T-cell (primary cell): ENCODE results near the gene NDST4. TPM values are rescaled to one million over a fixed set of nuclear protein-coding genes. Genes with fewer than 3 reads are reported as not detected.
"Not testable (repeated sequence)": the region's sequence is repeated elsewhere in the genome, so short reads cannot be mapped to it uniquely, and the experiment has no call there.

ENCODE experiments used
- ATAC-seq, 4 experiments: fragments of 200-7000 bp in 3 of 4; fragments of 150-1000 bp in 1 of 4; cut with Tn5 transposase; replicated peaks in 1 of 4; 1 replicate in 3 of 4; 2 replicates in 1 of 4; pipeline ENCODE4 v1.10.0; 2021; ENCODE audit warnings: moderate library complexity in 3 of 4, mild to moderate bottlenecking in 2 of 4, moderate number of reproducible peaks in 1 of 4
- CTCF ChIA-PET, 2 donors: fragments of 300-600 bp; sonication (Branson Sonifier 250); formaldehyde crosslinking; loops; one replicate each; lab custom pipeline; 2022; ENCODE audit warnings: antibody characterized with exemption in 2 of 2; lab: Charles Lee
- POLR2A ChIA-PET, 2 donors: fragments of 300-600 bp; sonication (Branson Sonifier 250); formaldehyde crosslinking; loops; one replicate each; lab custom pipeline; 2022; ENCODE audit warnings: antibody characterized with exemption in 2 of 2; lab: Charles Lee
- DNase-seq, 35 experiments: peaks; one replicate each; pipeline versions ENCODE4 v3.0.0 to v3.0.0-alpha.2; 2013 to 2023
- H3K27ac ChIP-seq: one replicate; pipeline ENCODE4 v1.5.1; 2013; ENCODE audit warnings: low read length
- H3K27me3 ChIP-seq, 2 experiments: replicated peaks in 1 of 2; 1 replicate in 1 of 2; 2 replicates in 1 of 2; pipeline versions ENCODE4 v1.6.1 to v1.7.0; 2013; ENCODE audit warnings: low read length in 1 of 2, mixed read lengths in 1 of 2; ENCODE audit not compliant: control insufficient read depth in 2 of 2, insufficient read depth in 2 of 2; ENCODE audit errors: extremely low read depth in 1 of 2
- H3K36me3 ChIP-seq, 2 donors: 1 replicate in 1 of 2; 2 replicates in 1 of 2; pipeline versions ENCODE4 v1.6.1 to v1.7.0; 2013; ENCODE audit warnings: low read length in 1 of 2; ENCODE audit not compliant: control insufficient read depth in 2 of 2, insufficient read depth in 1 of 2; ENCODE audit errors: extremely low read depth in 1 of 2
- H3K4me1 ChIP-seq, 2 experiments: 1 replicate in 1 of 2; 2 replicates in 1 of 2; pipeline versions ENCODE4 v1.6.1 to v1.7.0; 2013; ENCODE audit warnings: low read length in 2 of 2, mixed read lengths in 1 of 2; ENCODE audit not compliant: insufficient read depth in 2 of 2, control insufficient read depth in 1 of 2; ENCODE audit errors: extremely low read depth in 1 of 2
- H3K4me3 ChIP-seq, 2 donors: 1 replicate in 1 of 2; 2 replicates in 1 of 2; pipeline versions ENCODE4 v1.5.1 to v1.7.0; 2013; ENCODE audit warnings: mild to moderate bottlenecking in 2 of 2, low read length in 1 of 2, moderate library complexity in 1 of 2; ENCODE audit not compliant: control insufficient read depth in 1 of 2; ENCODE audit errors: extremely low read depth in 1 of 2
- H3K9me3 ChIP-seq: 2 replicates; pipeline ENCODE4 v1.7.0; 2013
- H3K27ac Mint-ChIP-seq, 2 donors: one replicate each; pipeline ENCODE4 v1.8.0; 2020 to 2021; ENCODE audit warnings: mild to moderate bottlenecking in 2 of 2, mixed read lengths in 2 of 2
- H3K27me3 Mint-ChIP-seq, 2 donors: one replicate each; pipeline ENCODE4 v1.8.0; 2021 to 2022; ENCODE audit warnings: mixed read lengths in 2 of 2
- H3K36me3 Mint-ChIP-seq: one replicate; pipeline ENCODE4 v1.8.0; 2021; ENCODE audit warnings: mixed read lengths
- H3K4me1 Mint-ChIP-seq, 3 donors: one replicate each; pipeline ENCODE4 v1.8.0; 2020 to 2022; ENCODE audit warnings: mixed read lengths in 3 of 3, mild to moderate bottlenecking in 1 of 3
- H3K4me3 Mint-ChIP-seq, 3 donors: one replicate each; pipeline ENCODE4 v1.8.0; 2020 to 2022; ENCODE audit warnings: mild to moderate bottlenecking in 3 of 3, mixed read lengths in 3 of 3, moderate library complexity in 3 of 3
- H3K9me3 Mint-ChIP-seq, 3 donors: one replicate each; pipeline ENCODE4 v1.8.0; 2020 to 2022; ENCODE audit warnings: mixed read lengths in 3 of 3
- WGBS: methylation state at CpG from one replicate; pipeline ENCODE4 v1.1.5; 2013; ENCODE audit warnings: missing lambda C conversion rate; ENCODE audit not compliant: insufficient coverage; 5-methylcytosine and 5-hydroxymethylcytosine counted together
- total RNA-seq, 35 experiments: library from RNA in 6 of 35; stranded (reverse) in 6 of 35; fragments of 120-200 nt in 1 of 35; gene quantifications; one replicate each; pipeline versions ENCODE4 v1.2.1 to v1.2.4 and lab custom pipeline; 2013 to 2026

NDST4 gene
- total RNA-seq, 5 donors from 2014 or later (not counting 1 experiment from before 2014, with no cell fraction given): not detected

DNA sequence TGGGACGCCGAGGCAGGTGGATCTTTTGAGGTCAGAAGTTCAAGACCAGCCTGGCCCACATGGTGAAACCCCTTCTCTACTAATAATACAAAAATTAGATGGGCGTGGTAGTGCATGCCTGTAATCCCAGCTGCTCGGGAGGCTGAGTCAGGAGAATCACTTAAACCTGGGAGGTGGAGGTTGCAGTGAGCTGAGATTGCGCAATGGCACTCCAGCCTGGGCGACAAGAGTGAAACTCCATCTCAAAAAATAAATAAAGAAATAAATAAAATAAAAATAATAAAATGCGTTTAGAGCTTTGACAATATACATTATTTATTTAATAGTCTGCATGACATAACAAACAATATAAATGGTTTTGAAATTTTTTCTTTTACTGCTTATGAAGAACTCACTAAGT lies 133.0 kb downstream of the NDST4 start:
- H3K27me3 ChIP-seq, H3K9me3 Mint-ChIP-seq, H3K4me3 Mint-ChIP-seq, CTCF ChIA-PET, H3K27ac ChIP-seq, POLR2A ChIA-PET, H3K27ac Mint-ChIP-seq, H3K4me3 ChIP-seq, DNase-seq, H3K27me3 Mint-ChIP-seq, H3K36me3 ChIP-seq, H3K4me1 ChIP-seq, ATAC-seq, H3K4me1 Mint-ChIP-seq, H3K36me3 Mint-ChIP-seq, H3K9me3 ChIP-seq: not testable (repeated sequence)
- no CpG with 5 or more reads among the region's 7 CpGs for WGBS

DNA sequence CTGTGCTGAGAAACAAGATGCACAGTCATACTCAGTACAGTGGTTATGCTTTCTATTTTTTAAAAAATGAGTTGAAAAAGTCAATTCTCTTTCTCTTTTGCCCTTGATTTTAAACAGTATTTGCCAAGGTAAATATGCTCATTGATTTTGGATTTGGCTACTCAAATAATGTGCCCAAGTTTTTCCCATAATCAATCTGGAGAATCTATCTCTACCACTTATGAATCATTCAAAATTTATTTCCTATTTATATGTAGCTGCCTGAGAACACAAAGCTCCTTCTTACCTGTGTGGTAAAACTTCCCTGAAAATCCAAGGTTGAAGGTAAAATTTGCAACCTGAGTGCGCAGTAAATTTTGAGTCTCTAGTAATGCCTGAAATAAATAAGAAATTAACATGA lies 136.5 kb downstream of the NDST4 start:
- no peaks in the 10 kb centered on the region for H3K4me1 Mint-ChIP-seq
- no peak overlapping the region for H3K27ac Mint-ChIP-seq
- no peaks in the 10 kb centered on the region for H3K9me3 Mint-ChIP-seq
- CTCF ChIA-PET: no interaction called here
- Histone ChIP-seq H3K4me1 (no peaks in the 10 kb centered on the region), H3K4me3 (no peak overlapping the region), H3K9me3 (no peaks in the 10 kb centered on the region), H3K27me3 (no peaks in the 10 kb centered on the region), H3K36me3 (no peaks in the 10 kb centered on the region), H3K27ac (no peak overlapping the region)
- no peaks in the 10 kb centered on the region for H3K27me3 Mint-ChIP-seq
- WGBS: 88% methylated on average over 1 of the region's 1 CpG
- POLR2A ChIA-PET: no interaction called here
- no peaks in the 10 kb centered on the region for H3K36me3 Mint-ChIP-seq
- no peak for ATAC-seq
- no peak for DNase-seq
- no peak overlapping the region for H3K4me3 Mint-ChIP-seq

DNA sequence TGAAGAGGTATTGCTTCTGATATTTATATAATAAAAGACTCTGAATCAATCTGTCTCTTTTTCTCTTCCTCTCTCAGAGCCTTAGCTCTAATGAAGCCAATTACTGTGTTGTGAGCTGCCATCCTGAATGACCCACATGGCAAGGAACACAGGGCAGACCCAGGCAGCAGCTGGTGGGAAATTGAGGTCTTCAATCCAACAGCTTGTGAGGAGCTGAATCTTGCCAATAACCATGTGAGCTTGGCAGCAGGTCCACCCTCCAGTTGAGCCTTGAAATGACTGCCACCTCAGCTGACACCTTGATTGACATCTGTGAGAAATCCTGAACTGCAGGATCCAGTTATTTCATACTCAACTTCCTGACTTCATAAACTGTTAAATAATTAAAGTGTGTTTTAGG lies 149.4 kb downstream of the NDST4 start:
- Histone ChIP-seq H3K27me3 (no peaks in the 10 kb centered on the region), H3K9me3 (no peaks in the 10 kb centered on the region), H3K4me1 (no peaks in the 10 kb centered on the region), H3K4me3 (no peak overlapping the region), H3K36me3 (no peaks in the 10 kb centered on the region), H3K27ac (no peak overlapping the region)
- no peak overlapping the region for H3K27ac Mint-ChIP-seq
- no peaks in the 10 kb centered on the region for H3K4me1 Mint-ChIP-seq
- ChIA-PET CTCF (no interaction called here), POLR2A (no interaction called here)
- H3K4me3 Mint-ChIP-seq: no peak overlapping the region
- ATAC-seq: no peak
- peaks cover 1 to 15% (median 6%) of the 10 kb centered on the region in 3 donors for H3K9me3 Mint-ChIP-seq
- no peaks in the 10 kb centered on the region for H3K27me3 Mint-ChIP-seq
- no peaks in the 10 kb centered on the region for H3K36me3 Mint-ChIP-seq
- no peak for DNase-seq

DNA sequence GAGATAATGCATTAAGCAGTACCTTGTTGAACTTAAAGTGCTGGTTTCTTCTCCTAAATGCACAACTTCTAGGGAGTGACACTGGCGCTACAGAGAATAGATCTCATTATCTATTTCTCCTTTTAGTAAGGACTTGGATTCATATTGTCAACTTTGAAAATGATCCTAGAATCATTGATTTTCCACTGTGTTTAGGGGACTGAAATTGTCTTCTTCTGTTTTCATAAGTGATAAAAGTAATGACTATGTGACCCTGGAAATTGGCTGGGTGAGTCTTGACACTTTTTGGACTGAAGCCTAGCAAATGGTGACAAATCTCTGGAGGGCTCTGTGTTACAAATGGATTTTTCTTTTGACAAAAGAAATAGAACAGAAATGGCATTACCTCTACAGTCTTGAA lies 167.8 kb downstream of the NDST4 start:
- peaks cover 0 to 11% (median 5%) of the 10 kb centered on the region in 3 donors for H3K9me3 Mint-ChIP-seq
- H3K27ac ChIP-seq: no peak overlapping the region
- no peaks in the 10 kb centered on the region for H3K27me3 ChIP-seq
- CTCF ChIA-PET: no interaction called here
- H3K36me3 ChIP-seq: no peaks in the 10 kb centered on the region
- no peaks in the 10 kb centered on the region for H3K27me3 Mint-ChIP-seq
- WGBS: no CpG with 5 or more reads among the region's 1 CpG
- H3K4me3 ChIP-seq: no peak overlapping the region
- DNase-seq (no peak), ATAC-seq (no peak)
- H3K36me3 Mint-ChIP-seq: no peaks in the 10 kb centered on the region
- H3K4me3 Mint-ChIP-seq: no peak overlapping the region
- no peaks in the 10 kb centered on the region for H3K9me3 ChIP-seq
- no peaks in the 10 kb centered on the region for H3K4me1 ChIP-seq
- POLR2A ChIA-PET: no interaction called here
- H3K4me1 Mint-ChIP-seq: no peaks in the 10 kb centered on the region
- no peak overlapping the region for H3K27ac Mint-ChIP-seq

DNA sequence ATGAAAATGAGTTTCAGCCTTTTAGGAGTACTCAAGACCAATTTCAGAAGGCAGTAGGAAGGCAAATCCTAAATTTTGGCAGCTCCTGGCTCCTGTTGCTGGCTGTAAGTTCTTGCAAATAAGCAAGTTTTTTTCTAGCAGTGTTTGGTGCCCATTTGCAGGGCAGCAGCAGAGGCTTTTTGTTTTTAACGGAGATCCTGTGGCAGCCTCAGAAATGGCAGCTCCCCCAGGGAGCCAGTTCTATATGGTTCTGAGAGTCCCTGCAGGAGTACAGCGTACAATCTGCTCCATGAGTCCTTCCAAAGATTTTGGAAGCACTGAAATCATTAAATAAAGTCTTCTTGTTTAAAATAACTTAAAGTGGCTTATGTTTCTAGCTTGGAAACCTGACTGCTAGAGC lies 171.9 kb downstream of the NDST4 start:
- ChIA-PET CTCF (no interaction called here), POLR2A (no interaction called here)
- ATAC-seq (no peak), DNase-seq (no peak)
- WGBS: 71% methylated on average over 1 of the region's 2 CpGs
- Histone ChIP-seq H3K4me3 (no peak overlapping the region), H3K36me3 (no peaks in the 10 kb centered on the region), H3K27me3 (no peaks in the 10 kb centered on the region), H3K9me3 (no peaks in the 10 kb centered on the region), H3K4me1 (no peaks in the 10 kb centered on the region), H3K27ac (no peak overlapping the region)
- no peak overlapping the region for H3K27ac Mint-ChIP-seq
- H3K4me3 Mint-ChIP-seq: no peak overlapping the region
- no peaks in the 10 kb centered on the region for H3K36me3 Mint-ChIP-seq
- no peaks in the 10 kb centered on the region for H3K27me3 Mint-ChIP-seq
- H3K9me3 Mint-ChIP-seq: peaks cover 0 to 9% (median 5%) of the 10 kb centered on the region in 3 donors
- H3K4me1 Mint-ChIP-seq: no peaks in the 10 kb centered on the region

DNA sequence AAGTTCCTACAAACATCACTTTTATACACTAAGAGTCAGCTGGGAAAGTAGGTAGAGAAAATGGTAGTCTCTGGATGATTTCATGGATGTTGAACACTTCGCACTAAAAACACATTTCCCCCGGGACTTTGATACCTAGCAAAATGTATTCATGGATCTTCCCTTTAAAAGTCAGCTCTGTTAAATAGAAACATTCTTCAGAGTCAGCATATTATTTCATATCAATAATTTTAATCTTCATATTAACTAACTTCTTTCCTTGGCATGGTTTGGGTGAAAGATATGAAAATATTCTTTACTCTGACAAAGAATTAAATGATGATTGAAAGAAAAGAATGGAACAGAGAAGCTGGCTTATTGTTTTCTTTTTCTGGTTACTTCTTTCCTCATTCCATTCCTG lies 185.5 kb downstream of the NDST4 start:
- ChIA-PET CTCF (no interaction called here), POLR2A (no interaction called here)
- ATAC-seq (no peak), DNase-seq (no peak)
- WGBS: no CpG with 5 or more reads among the region's 2 CpGs
- no peak overlapping the region for H3K27ac Mint-ChIP-seq
- no peaks in the 10 kb centered on the region for H3K36me3 Mint-ChIP-seq
- Histone ChIP-seq H3K27me3 (no peaks in the 10 kb centered on the region), H3K9me3 (no peaks in the 10 kb centered on the region), H3K4me3 (no peak overlapping the region), H3K36me3 (no peaks in the 10 kb centered on the region), H3K4me1 (no peaks in the 10 kb centered on the region), H3K27ac (no peak overlapping the region)
- H3K4me1 Mint-ChIP-seq: no peaks in the 10 kb centered on the region
- peaks cover 0 to 9% (median under 1%) of the 10 kb centered on the region in 3 donors for H3K9me3 Mint-ChIP-seq
- no peaks in the 10 kb centered on the region for H3K27me3 Mint-ChIP-seq
- no peak overlapping the region for H3K4me3 Mint-ChIP-seq

DNA sequence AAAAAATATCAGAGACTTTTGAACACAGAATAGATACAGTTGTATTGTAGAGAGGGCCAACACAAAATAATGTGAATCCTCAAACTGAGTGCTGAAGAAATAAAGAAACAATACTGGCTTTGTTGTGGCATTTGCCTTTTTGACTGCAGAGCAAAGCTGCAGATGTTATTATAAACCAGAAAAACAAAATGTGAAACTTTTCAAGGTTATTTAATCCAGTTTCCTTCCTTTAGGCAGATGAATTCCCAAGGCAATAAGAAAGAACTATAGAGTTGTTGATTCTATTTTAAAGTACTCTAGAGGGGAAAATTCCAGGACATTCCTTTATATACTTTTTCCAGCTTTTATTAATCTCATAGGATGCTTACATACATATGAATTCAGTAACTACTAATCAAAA lies 186.8 kb downstream of the NDST4 start:
- no peak overlapping the region for H3K4me3 Mint-ChIP-seq
- H3K27ac ChIP-seq: no peak overlapping the region

More for the DNA sequence above, 186.8 kb downstream of the NDST4 start:
- no peak for ATAC-seq
- Histone ChIP-seq H3K4me3 (no peak overlapping the region), H3K27me3 (no peaks in the 10 kb centered on the region), H3K4me1 (no peaks in the 10 kb centered on the region), H3K36me3 (no peaks in the 10 kb centered on the region), H3K9me3 (no peaks in the 10 kb centered on the region)
- Mint-ChIP-seq H3K27me3 (no peaks in the 10 kb centered on the region), H3K9me3 (peaks cover 0 to 9% (median 0%) of the 10 kb centered on the region in 3 donors), H3K27ac (no peak overlapping the region), H3K36me3 (no peaks in the 10 kb centered on the region), H3K4me1 (no peaks in the 10 kb centered on the region)
- DNase-seq: no peak
- POLR2A ChIA-PET: no interaction called here
- CTCF ChIA-PET: no interaction called here
